GM12872 (cell line): ENCODE data around the gene DCAKD.

Source experiments
- CTCF ChIP-seq: IDR thresholded peaks from 3 replicates; pipeline ENCODE4 v1.5.1; 2011; ENCODE audit warnings: low read depth, mild to moderate bottlenecking, low read length, moderate library complexity; ENCODE audit not compliant: insufficient read depth

Gene DCAKD

GRCh38 chr17:45063198-45063597, 11.8 kb upstream of the DCAKD start:
- no peak for TF ChIP-seq CTCF

GRCh38 chr17:45061606-45062205, 10.3 kb upstream of the DCAKD start:
- TF ChIP-seq CTCF = no peak

DNA sequence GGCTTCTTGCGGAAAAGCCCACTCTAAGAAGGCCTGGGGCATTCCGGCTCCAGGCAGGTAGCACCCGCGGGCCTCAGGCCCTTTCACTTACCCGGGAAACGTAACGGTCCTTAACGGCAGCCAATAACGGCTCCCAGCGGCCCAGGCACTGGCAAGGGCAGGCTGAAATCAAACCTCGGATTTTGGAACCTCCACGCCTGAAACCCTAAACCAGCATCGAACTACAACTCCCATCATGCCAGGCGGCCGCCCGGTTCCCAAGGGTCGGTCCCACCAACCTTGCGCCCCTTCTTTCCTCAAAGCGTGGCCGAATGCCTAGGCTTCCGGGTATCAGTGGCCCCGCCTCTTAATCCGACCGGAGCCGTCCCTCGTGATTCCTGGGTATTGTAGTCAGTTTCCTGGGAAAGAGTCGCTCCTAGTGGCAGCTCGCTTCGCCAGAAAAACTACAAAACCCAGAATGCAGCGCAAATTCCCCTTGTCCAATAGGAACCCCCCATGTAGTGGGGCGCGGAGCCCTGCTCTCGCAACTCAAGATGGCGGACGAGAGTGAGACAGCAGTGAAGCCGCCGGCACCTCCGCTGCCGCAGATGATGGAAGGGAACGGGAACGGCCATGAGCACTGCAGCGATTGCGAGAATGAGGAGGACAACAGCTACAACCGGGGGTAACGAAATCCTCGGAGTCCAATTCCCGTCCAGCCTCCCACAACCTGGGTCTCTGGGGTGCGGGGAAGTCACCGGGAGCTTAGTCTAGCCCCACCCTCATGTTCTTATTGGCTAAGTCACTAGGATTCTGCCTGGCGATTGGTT, 9.6 kb upstream of the DCAKD start, which contains the start of gene NMT1:
Gene NMT1 (plus strand): TSS at position 521 of the 809 bp plus-strand sequence. CDS start 13 bp downstream, at position 534.
- no peak for TF ChIP-seq CTCF

GRCh38 chr17:45060382-45060796, 9.0 kb upstream of the DCAKD start:
- no peak for TF ChIP-seq CTCF

DNA sequence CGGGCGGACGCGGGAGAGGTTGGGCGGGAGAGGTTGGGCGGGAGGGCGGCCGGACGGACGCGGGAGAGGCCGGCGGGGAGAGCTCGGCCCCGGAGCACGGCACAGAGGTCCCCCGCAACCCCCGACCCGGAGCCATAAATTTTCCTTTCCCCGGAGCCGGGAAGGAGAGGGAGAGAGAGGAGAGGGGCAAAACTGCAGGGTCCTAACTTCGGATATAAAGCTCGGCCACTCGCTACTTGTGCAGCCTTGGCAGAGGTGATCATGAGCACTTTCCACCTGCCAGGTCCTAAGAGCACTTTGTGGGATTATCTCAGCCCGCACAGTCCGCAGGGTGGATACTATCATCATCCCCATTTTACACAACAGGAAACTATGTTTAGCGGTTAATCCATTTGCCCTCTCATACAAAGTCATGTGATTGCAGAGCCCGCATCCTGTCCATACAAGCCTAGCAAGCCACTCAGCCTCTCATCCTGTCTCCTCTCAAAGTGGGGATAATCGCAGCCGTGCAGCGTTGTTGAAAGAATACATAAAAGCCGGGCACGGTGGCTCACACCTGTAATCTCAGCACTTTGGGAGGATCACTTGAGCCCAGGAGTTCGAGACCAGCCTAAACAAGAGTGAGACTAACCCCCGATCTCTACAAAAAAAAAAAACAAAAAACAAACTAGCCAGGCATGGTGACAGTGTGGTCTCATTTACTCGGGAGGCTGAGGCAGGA, 780 bp upstream of the DCAKD start:
- no peak for TF ChIP-seq CTCF

DNA sequence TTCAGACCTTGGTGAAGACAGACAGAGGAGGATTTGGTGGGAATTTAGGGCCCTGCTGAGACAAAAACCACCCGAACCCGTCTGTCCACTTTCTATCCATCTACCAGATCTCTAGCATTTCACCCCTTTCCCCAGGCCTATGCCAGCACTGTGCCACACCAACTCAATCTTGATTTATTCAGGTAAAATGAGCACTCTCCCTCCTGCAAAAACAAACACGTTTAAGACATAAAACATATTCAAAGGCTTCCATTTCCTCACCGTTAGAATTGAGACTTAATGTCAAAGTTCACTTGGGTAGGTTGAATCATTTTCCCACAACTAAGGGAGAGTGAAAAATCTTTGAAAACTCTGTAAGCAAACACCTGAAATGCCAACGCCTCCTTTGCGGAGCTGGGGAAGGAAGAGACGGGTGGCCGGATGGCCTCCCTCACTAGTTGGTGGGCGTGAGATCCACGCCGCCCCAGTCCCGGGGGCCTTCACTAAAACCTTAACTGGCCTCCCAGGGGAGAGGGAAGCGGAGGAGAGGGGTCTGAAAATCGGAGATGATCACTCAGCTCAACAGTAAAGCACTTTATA, 862 bp downstream of the DCAKD start:
- TF ChIP-seq CTCF = no peak
